Activated CD4-positive, alpha-beta T cell treated with anti-CD3 and anti-CD28 coated beads, Interleukin-2, amount 50 U/mL, for 48 hours (primary cell): ENCODE data around the gene ARHGAP8.
"Not testable (repeated sequence)": the region's sequence is repeated elsewhere in the genome, so short reads cannot be mapped to it uniquely, and the experiment has no call there.

Experiments used
- DNase-seq, 2 experiments: peaks; one replicate each; pipeline ENCODE4 v3.0.0-alpha.2; 2020

The ARHGAP8 gene

GRCh38 chr22:44776605-44777363, 24.4 kb downstream of the ARHGAP8 start:
- DNase-seq: no peak

GRCh38 chr22:44777364-44777755, 25.0 kb downstream of the ARHGAP8 start:
- DNase-seq: no peak

GRCh38 chr22:44780876-44781449, 28.6 kb downstream of the ARHGAP8 start:
- DNase-seq: no peak

- no peak for DNase-seq
These were observed 30.1 kb downstream of the ARHGAP8 start for GRCh38 chr22:44782363-44782963.

- DNase-seq: no peak
These were observed 30.7 kb downstream of the ARHGAP8 start for GRCh38 chr22:44783091-44783490.

- DNase-seq: no peak
These were observed 31.2 kb downstream of the ARHGAP8 start for GRCh38 chr22:44783581-44783980.

- no peak for DNase-seq
These were observed 33.8 kb downstream of the ARHGAP8 start for GRCh38 chr22:44786136-44786535.

- no peak for DNase-seq
These were observed 34.2 kb downstream of the ARHGAP8 start for GRCh38 chr22:44786610-44787009.

GRCh38 chr22:44787832-44788231, 35.5 kb downstream of the ARHGAP8 start:
- DNase-seq: no peak

GRCh38 chr22:44793106-44793505, 40.7 kb downstream of the ARHGAP8 start:
- no peak for DNase-seq

- DNase-seq: no peak
These were observed 41.3 kb downstream of the ARHGAP8 start for GRCh38 chr22:44793506-44794172.

GRCh38 chr22:44795701-44796630, 43.6 kb downstream of the ARHGAP8 start:
- DNase-seq: no peak

GRCh38 chr22:44797181-44797725, 44.9 kb downstream of the ARHGAP8 start:
- no peak for DNase-seq

- no peak for DNase-seq
These were observed 46.9 kb downstream of the ARHGAP8 start for GRCh38 chr22:44799077-44799945.

- DNase-seq: not testable (repeated sequence)
These were observed 47.7 kb downstream of the ARHGAP8 start for GRCh38 chr22:44799946-44800634.

- DNase-seq: no peak
These were observed 49.1 kb downstream of the ARHGAP8 start for GRCh38 chr22:44801476-44801875.

- DNase-seq: no peak
These were observed 49.8 kb downstream of the ARHGAP8 start for GRCh38 chr22:44802071-44802700.

GRCh38 chr22:44802956-44803355, 50.6 kb downstream of the ARHGAP8 start:
- no peak for DNase-seq

GRCh38 chr22:44804327-44804726, 52.0 kb downstream of the ARHGAP8 start:
- DNase-seq: no peak

GRCh38 chr22:44805711-44806110, 53.3 kb downstream of the ARHGAP8 start:
- DNase-seq: no peak
